ENCODE data around the gene SLC23A2.

Gene SLC23A2

DNA sequence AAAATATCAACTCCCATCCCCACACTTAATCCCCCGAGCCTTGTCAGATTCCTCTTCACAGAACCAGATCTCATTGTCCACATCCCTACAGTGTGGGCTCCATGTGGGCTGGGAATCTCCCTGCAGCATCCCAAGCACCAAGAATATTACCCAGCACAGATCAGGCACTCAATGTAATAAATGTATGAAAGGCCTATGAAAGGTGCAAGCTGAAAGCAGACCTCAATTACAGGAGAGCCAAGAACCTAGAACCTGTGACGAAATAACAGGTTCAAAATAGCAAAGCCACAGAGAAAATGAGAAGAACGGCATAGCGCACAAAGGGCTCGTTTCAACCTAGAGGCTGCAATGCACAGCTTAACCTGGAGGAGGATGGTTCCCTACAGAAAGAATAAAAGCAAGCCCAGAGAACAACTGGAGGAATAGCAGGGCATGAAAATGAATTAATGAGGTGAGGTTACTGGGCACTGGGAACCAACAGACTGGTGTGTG, 3.1 kb downstream of the SLC23A2 start:
- TF ChIP-seq, protein P1, sequence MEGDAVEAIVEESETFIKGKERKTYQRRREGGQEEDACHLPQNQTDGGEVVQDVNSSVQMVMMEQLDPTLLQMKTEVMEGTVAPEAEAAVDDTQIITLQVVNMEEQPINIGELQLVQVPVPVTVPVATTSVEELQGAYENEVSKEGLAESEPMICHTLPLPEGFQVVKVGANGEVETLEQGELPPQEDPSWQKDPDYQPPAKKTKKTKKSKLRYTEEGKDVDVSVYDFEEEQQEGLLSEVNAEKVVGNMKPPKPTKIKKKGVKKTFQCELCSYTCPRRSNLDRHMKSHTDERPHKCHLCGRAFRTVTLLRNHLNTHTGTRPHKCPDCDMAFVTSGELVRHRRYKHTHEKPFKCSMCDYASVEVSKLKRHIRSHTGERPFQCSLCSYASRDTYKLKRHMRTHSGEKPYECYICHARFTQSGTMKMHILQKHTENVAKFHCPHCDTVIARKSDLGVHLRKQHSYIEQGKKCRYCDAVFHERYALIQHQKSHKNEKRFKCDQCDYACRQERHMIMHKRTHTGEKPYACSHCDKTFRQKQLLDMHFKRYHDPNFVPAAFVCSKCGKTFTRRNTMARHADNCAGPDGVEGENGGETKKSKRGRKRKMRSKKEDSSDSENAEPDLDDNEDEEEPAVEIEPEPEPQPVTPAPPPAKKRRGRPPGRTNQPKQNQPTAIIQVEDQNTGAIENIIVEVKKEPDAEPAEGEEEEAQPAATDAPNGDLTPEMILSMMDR (IDR thresholded peaks at IDR 0.05; ENCODE audit: low read depth, low read length), result peak; percentile 14
- H3K4me3 ChIP-seq (ENCODE audit: low read depth, low read length), result no peak overlapping the region
- in situ Hi-C loops (cut with HindIII; ENCODE audit: low sequenced_read_pairs), result no loop called here
- no peak for DNase-seq (ENCODE audit: low read depth, low spot score)

DNA sequence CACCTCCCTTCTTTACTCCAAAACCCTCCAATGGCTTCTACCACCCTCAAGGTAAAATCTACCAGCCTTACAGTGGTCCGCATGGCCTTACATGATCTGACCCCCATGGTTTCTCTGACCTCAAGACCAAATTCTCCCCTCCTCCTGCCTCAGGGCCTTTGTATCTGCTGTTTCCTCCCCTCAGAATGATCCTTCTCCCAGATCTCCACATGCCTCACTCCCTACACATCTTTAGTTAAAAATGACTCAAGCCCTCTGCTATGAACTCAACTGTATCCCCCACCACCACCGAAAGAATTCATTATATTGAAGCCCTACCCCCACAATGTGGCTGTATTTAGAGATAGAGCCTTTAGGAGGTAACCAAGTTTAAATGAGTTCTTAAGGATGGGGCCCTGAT, 4.1 kb downstream of the SLC23A2 start:
- DNase-seq (ENCODE audit: low read depth, low spot score), result no peak
- no peak overlapping the region for H3K4me3 ChIP-seq (ENCODE audit: low read depth, low read length)
- in situ Hi-C loops (cut with HindIII; ENCODE audit: low sequenced_read_pairs), result no loop called here
- TF ChIP-seq, protein P1 (IDR thresholded peaks at IDR 0.05; ENCODE audit: low read depth, low read length), result no peak

DNA sequence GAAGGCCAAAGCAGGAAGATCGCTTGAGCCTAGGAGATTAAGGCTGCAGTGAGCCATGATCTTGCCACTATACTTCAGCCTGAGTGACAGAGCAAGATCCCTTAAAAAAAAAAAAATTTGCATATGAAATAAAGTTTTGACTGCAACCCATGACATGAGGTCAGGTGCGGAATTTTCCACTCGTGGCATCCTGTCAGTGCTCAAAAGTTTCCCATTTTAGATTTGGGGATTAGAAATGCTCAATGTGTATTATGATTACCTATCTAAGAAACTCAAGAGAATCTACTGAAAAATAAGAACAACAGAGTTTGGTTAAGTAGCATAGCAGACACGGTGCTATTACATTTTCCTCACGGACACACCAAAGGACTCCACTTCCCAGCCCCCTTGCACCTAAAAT, 11.7 kb downstream of the SLC23A2 start:
- DNase-seq (ENCODE audit: low read depth, low spot score), result no peak
- TF ChIP-seq, protein P1 (IDR thresholded peaks at IDR 0.05; ENCODE audit: low read depth, low read length), result no peak
- H3K4me3 ChIP-seq (ENCODE audit: low read depth, low read length), result no peak overlapping the region
- in situ Hi-C loops (cut with HindIII; ENCODE audit: low sequenced_read_pairs), result no loop called here

DNA sequence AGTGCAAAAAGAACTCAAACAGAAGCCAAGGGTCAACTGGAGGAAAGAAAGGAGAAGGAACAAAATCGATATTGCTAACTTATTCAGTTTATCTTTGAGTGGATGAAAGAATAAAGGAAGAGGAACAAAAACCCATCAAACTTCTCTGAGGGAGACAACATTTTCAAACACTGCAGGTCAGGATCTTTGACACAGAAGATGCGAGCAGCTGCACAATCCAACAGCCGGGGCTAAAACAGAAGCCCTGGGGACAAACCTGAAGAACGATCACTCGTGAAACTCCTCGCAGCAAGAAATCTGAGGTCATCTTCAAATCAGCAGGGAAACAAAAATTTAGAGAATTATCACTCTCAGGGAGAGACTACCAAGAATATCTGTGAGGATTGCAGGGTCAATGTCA, 14.2 kb downstream of the SLC23A2 start:
- DNase-seq (ENCODE audit: low read depth, low spot score), result no peak
- in situ Hi-C loops (cut with HindIII; ENCODE audit: low sequenced_read_pairs), result no loop called here
- TF ChIP-seq, protein P1 (IDR thresholded peaks at IDR 0.05; ENCODE audit: low read depth, low read length), result no peak
- no peak overlapping the region for H3K4me3 ChIP-seq (ENCODE audit: low read depth, low read length)

DNA sequence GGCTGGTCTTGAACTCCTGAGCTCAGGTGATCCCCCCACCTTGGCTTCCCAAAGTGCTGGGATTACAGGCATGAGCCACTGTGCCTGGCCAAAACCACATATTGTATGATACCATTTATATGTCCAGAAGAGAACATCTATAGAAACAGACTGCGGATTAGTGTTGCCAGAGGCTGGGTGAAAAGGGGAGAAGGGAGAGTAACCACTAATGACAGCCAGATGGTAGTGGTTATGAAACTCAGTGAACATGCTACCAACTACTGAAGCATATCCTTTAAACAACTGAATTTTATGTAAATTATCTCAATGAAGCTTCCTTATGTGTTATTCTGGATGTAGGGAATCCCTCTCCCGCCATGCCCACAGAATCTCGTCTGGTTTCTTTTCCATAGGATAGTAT, 15.7 kb downstream of the SLC23A2 start:
- no peak overlapping the region for H3K4me3 ChIP-seq (ENCODE audit: low read depth, low read length)
- in situ Hi-C loops (cut with HindIII; ENCODE audit: low sequenced_read_pairs), result no loop called here
- TF ChIP-seq, protein P1 (IDR thresholded peaks at IDR 0.05; ENCODE audit: low read depth, low read length), result no peak
- no peak for DNase-seq (ENCODE audit: low read depth, low spot score)

DNA sequence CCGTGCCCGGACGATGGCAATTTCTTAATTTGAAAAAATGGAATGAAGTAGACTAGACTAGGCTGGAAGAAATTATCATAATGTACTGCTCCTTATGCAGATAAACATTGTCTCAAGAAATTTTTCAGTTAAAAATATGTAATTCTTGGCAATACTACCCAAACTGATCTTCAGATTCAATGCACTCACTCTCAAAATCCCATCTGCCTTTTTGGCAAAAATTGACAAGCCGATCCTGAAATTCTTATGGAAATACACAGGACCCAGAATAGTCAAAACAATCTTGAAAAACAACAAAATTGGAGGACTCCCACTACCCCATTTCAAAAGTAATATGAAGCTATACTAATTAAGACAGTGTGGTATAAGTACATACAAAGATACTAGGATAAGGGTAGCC, 19.0 kb downstream of the SLC23A2 start:
- H3K4me3 ChIP-seq (ENCODE audit: low read depth, low read length), result no peak overlapping the region
- TF ChIP-seq, protein P1 (IDR thresholded peaks at IDR 0.05; ENCODE audit: low read depth, low read length), result no peak
- no peak for DNase-seq (ENCODE audit: low read depth, low spot score)
- in situ Hi-C loops (cut with HindIII; ENCODE audit: low sequenced_read_pairs), result no loop called here

Measured in astrocyte of the spinal cord (primary cell).